Measurements from ENCODE around the gene PKIG. TPM values are rescaled to one million over a fixed set of nuclear protein-coding genes. Genes with fewer than 3 reads are reported as not detected.

The PKIG gene
- total and polyA plus RNA-seq, 2 experiments from 2014 or later = 29.7 to 33.2 TPM

DNA sequence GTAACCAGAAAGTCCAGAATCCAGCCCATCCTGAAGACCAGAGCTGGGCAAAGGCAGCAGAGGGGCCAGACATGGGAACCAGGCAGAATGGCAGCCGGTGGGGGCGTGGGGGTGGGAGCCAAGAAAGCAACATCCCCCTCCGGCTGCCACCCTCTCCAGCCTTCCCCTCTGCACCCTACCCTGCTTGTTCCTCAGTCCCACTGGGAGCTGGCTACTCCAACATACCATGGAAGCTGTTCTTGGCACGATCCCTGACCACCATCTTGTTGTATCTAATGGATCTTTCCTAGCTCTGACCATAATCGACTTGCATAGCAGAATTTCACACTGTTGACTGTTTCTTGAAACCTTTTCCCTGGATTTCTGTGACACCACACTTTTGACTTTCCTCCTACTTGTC is 38.9 kb downstream of the PKIG start (continued):
- TF ChIP-seq, protein P1, sequence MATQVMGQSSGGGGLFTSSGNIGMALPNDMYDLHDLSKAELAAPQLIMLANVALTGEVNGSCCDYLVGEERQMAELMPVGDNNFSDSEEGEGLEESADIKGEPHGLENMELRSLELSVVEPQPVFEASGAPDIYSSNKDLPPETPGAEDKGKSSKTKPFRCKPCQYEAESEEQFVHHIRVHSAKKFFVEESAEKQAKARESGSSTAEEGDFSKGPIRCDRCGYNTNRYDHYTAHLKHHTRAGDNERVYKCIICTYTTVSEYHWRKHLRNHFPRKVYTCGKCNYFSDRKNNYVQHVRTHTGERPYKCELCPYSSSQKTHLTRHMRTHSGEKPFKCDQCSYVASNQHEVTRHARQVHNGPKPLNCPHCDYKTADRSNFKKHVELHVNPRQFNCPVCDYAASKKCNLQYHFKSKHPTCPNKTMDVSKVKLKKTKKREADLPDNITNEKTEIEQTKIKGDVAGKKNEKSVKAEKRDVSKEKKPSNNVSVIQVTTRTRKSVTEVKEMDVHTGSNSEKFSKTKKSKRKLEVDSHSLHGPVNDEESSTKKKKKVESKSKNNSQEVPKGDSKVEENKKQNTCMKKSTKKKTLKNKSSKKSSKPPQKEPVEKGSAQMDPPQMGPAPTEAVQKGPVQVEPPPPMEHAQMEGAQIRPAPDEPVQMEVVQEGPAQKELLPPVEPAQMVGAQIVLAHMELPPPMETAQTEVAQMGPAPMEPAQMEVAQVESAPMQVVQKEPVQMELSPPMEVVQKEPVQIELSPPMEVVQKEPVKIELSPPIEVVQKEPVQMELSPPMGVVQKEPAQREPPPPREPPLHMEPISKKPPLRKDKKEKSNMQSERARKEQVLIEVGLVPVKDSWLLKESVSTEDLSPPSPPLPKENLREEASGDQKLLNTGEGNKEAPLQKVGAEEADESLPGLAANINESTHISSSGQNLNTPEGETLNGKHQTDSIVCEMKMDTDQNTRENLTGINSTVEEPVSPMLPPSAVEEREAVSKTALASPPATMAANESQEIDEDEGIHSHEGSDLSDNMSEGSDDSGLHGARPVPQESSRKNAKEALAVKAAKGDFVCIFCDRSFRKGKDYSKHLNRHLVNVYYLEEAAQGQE (IDR thresholded peaks at IDR 0.05; ENCODE audit: unreplicated experiment) = no peak

DNA sequence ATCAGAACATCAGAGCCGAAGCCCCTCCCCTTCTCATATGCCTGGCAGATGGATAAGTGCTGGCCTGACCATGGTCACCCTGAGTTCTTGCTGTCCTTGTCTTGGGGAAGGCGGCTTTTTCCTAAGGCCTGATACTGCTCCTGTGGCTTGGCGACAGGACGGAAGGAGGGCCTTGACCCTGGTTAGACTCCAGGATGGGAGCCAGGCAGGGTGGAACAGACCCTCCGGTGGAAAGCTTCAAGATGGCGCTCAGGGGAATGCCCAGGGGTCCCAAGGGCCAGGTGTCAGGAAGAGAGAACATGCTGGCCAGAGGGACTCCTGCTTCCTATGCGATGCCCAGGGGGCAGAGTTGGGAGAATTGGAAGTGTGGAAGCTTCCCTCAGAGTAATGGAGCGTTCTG is 39.6 kb downstream of the PKIG start:
- H3K4me3 Mint-ChIP-seq = no peak overlapping the region
- peaks cover 16% of the 10 kb centered on the region for H3K4me1 Mint-ChIP-seq
- Histone ChIP-seq H3K36me3 (ENCODE audit: insufficient read depth) (no peaks in the 10 kb centered on the region), H3K27ac (ENCODE audit: low read depth) (no peak overlapping the region), H3K27me3 (ENCODE audit: insufficient read depth) (peaks cover 42% of the 10 kb centered on the region), H3K79me2 (replicated peaks; ENCODE audit: insufficient read depth) (no peaks in the 10 kb centered on the region), H4K20me1 (replicated peaks; ENCODE audit: insufficient read depth) (peaks cover 10% of the 10 kb centered on the region; the same call in 1 of the 2 replicates), H3F3A (replicated peaks; ENCODE audit: low read depth) (no peaks in the 10 kb centered on the region), H3K9me2 (ENCODE audit: insufficient read depth) (no peaks in the 10 kb centered on the region), H3K4me2 (no peak overlapping the region), H3K4me1 (ENCODE audit: insufficient read depth) (peaks cover 8% of the 10 kb centered on the region; the same call in 1 of the 2 replicates), H3K4me3 (no peak overlapping the region), H2AFZ (no peak overlapping the region)
- peaks cover 64% of the 10 kb centered on the region for H3K36me3 Mint-ChIP-seq (ENCODE audit: low read depth)
- DNase-seq (ENCODE audit: low spot score) = no peak
- ATAC-seq = no peak
- H3K27me3 Mint-ChIP-seq (ENCODE audit: insufficient read depth, low read depth, poor library complexity) = peaks cover 17% of the 10 kb centered on the region
- H3K27ac Mint-ChIP-seq = no peak overlapping the region
- no peaks in the 10 kb centered on the region for H3K9me3 Mint-ChIP-seq
- TF ChIP-seq, protein P2, sequence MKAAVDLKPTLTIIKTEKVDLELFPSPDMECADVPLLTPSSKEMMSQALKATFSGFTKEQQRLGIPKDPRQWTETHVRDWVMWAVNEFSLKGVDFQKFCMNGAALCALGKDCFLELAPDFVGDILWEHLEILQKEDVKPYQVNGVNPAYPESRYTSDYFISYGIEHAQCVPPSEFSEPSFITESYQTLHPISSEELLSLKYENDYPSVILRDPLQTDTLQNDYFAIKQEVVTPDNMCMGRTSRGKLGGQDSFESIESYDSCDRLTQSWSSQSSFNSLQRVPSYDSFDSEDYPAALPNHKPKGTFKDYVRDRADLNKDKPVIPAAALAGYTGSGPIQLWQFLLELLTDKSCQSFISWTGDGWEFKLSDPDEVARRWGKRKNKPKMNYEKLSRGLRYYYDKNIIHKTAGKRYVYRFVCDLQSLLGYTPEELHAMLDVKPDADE (IDR thresholded peaks at IDR 0.05) = no peak
- TF ChIP-seq EZH2 (IDR thresholded peaks at IDR 0.05; ENCODE audit: low read depth, unreplicated experiment) (no peak), ZNF331 (CRISPR knock-in tag; IDR thresholded peaks at IDR 0.05; ENCODE audit: low read depth) (no peak), POLR2AphosphoS5 (IDR thresholded peaks at IDR 0.05; ENCODE audit: low read depth) (no peak), EZH2phosphoT487 (IDR thresholded peaks at IDR 0.05; ENCODE audit: unreplicated experiment) (no peak)
- TF ChIP-seq, protein P3, sequence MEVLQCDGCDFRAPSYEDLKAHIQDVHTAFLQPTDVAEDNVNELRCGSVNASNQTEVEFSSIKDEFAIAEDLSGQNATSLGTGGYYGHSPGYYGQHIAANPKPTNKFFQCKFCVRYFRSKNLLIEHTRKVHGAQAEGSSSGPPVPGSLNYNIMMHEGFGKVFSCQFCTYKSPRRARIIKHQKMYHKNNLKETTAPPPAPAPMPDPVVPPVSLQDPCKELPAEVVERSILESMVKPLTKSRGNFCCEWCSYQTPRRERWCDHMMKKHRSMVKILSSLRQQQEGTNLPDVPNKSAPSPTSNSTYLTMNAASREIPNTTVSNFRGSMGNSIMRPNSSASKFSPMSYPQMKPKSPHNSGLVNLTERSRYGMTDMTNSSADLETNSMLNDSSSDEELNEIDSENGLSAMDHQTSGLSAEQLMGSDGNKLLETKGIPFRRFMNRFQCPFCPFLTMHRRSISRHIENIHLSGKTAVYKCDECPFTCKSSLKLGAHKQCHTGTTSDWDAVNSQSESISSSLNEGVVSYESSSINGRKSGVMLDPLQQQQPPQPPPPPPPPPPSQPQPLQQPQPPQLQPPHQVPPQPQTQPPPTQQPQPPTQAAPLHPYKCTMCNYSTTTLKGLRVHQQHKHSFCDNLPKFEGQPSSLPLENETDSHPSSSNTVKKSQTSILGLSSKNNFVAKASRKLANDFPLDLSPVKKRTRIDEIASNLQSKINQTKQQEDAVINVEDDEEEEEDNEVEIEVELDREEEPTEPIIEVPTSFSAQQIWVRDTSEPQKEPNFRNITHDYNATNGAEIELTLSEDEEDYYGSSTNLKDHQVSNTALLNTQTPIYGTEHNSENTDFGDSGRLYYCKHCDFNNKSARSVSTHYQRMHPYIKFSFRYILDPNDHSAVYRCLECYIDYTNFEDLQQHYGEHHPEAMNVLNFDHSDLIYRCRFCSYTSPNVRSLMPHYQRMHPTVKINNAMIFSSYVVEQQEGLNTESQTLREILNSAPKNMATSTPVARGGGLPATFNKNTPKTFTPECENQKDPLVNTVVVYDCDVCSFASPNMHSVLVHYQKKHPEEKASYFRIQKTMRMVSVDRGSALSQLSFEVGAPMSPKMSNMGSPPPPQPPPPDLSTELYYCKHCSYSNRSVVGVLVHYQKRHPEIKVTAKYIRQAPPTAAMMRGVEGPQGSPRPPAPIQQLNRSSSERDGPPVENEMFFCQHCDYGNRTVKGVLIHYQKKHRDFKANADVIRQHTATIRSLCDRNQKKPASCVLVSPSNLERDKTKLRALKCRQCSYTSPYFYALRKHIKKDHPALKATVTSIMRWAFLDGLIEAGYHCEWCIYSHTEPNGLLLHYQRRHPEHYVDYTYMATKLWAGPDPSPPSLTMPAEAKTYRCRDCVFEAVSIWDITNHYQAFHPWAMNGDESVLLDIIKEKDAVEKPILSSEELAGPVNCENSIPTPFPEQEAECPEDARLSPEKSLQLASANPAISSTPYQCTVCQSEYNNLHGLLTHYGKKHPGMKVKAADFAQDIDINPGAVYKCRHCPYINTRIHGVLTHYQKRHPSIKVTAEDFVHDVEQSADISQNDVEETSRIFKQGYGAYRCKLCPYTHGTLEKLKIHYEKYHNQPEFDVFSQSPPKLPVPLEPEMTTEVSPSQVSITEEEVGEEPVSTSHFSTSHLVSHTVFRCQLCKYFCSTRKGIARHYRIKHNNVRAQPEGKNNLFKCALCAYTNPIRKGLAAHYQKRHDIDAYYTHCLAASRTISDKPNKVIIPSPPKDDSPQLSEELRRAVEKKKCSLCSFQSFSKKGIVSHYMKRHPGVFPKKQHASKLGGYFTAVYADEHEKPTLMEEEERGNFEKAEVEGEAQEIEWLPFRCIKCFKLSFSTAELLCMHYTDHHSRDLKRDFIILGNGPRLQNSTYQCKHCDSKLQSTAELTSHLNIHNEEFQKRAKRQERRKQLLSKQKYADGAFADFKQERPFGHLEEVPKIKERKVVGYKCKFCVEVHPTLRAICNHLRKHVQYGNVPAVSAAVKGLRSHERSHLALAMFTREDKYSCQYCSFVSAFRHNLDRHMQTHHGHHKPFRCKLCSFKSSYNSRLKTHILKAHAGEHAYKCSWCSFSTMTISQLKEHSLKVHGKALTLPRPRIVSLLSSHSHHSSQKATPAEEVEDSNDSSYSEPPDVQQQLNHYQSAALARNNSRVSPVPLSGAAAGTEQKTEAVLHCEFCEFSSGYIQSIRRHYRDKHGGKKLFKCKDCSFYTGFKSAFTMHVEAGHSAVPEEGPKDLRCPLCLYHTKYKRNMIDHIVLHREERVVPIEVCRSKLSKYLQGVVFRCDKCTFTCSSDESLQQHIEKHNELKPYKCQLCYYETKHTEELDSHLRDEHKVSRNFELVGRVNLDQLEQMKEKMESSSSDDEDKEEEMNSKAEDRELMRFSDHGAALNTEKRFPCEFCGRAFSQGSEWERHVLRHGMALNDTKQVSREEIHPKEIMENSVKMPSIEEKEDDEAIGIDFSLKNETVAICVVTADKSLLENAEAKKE (CRISPR knock-in tag; IDR thresholded peaks at IDR 0.05) = no peak
- TF ChIP-seq, protein P4, sequence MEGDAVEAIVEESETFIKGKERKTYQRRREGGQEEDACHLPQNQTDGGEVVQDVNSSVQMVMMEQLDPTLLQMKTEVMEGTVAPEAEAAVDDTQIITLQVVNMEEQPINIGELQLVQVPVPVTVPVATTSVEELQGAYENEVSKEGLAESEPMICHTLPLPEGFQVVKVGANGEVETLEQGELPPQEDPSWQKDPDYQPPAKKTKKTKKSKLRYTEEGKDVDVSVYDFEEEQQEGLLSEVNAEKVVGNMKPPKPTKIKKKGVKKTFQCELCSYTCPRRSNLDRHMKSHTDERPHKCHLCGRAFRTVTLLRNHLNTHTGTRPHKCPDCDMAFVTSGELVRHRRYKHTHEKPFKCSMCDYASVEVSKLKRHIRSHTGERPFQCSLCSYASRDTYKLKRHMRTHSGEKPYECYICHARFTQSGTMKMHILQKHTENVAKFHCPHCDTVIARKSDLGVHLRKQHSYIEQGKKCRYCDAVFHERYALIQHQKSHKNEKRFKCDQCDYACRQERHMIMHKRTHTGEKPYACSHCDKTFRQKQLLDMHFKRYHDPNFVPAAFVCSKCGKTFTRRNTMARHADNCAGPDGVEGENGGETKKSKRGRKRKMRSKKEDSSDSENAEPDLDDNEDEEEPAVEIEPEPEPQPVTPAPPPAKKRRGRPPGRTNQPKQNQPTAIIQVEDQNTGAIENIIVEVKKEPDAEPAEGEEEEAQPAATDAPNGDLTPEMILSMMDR (conservative IDR thresholded peaks at IDR 0.05; ENCODE audit: low read depth in 2 of 2) = no peak
- TF ChIP-seq, protein P1 (IDR thresholded peaks at IDR 0.05; ENCODE audit: unreplicated experiment) = no peak

All from GM23338 (cell line).